Liver (tissue), 9 donors: ENCODE results near the gene CA14. TPM values are rescaled to one million over a fixed set of nuclear protein-coding genes. Genes with fewer than 3 reads are reported as not detected.

Experiments
- DNase-seq: peaks from one replicate; pipeline ENCODE4 v3.0.0-alpha.2; 2017; ENCODE audit warnings: low spot score
- H3K27ac ChIP-seq, 2 donors: one replicate each; pipeline ENCODE4 v1.7.0; 2013; ENCODE audit warnings: inconsistent platforms in 2 of 2, low read length in 2 of 2, control low read depth in 1 of 2, low read depth in 1 of 2, mild to moderate bottlenecking in 1 of 2
- H3K27me3 ChIP-seq, 4 donors: one replicate each; pipeline versions ENCODE4 v1.6.1 to v1.7.0; 2013; ENCODE audit warnings: low read length in 3 of 4, inconsistent platforms in 1 of 4, mild to moderate bottlenecking in 1 of 4, moderate library complexity in 1 of 4; ENCODE audit not compliant: control insufficient read depth in 4 of 4, insufficient read depth in 4 of 4
- H3K36me3 ChIP-seq, 4 donors: one replicate each; pipeline versions ENCODE4 v1.6.1 to v1.7.0; 2013; ENCODE audit warnings: low read length in 3 of 4, mild to moderate bottlenecking in 3 of 4, low read depth in 1 of 4, moderate library complexity in 1 of 4; ENCODE audit not compliant: control insufficient read depth in 4 of 4, insufficient read depth in 3 of 4
- H3K4me1 ChIP-seq, 4 donors: one replicate each; pipeline versions ENCODE4 v1.6.1 to v1.7.0; 2013; ENCODE audit warnings: low read length in 3 of 4, mild to moderate bottlenecking in 3 of 4, moderate library complexity in 1 of 4; ENCODE audit not compliant: control insufficient read depth in 4 of 4, insufficient read depth in 4 of 4
- H3K4me3 ChIP-seq, 3 donors: one replicate each; pipeline versions ENCODE4 v1.6.1 to v1.7.0; 2013; ENCODE audit warnings: low read length in 3 of 3, control low read depth in 1 of 3, low read depth in 1 of 3, mild to moderate bottlenecking in 1 of 3
- H3K9ac ChIP-seq, 2 donors: one replicate each; pipeline ENCODE4 v1.7.0; 2013; ENCODE audit warnings: low read length in 2 of 2, mild to moderate bottlenecking in 2 of 2, moderate library complexity in 2 of 2, control low read depth in 1 of 2, low read depth in 1 of 2
- H3K9me3 ChIP-seq, 4 donors: one replicate each; pipeline versions ENCODE4 v1.6.1 to v1.7.0; 2013; ENCODE audit warnings: low read length in 3 of 4; ENCODE audit not compliant: control insufficient read depth in 4 of 4
- EGR1 ChIP-seq, 2 donors: IDR thresholded peaks; 2 replicates each; pipeline ENCODE4 v1.6.1; 2016 to 2018; ENCODE audit warnings: antibody characterized with exemption in 2 of 2, low read depth in 2 of 2
- FOXA1 ChIP-seq: IDR thresholded peaks from 2 replicates; pipeline ENCODE4 v1.6.1; 2016; ENCODE audit warnings: antibody characterized with exemption
- FOXA2 ChIP-seq: IDR thresholded peaks from 2 replicates; pipeline ENCODE4 v1.6.1; 2016; ENCODE audit warnings: antibody characterized with exemption
- GABPA ChIP-seq, 2 donors: IDR thresholded peaks in 1 of 2; conservative IDR thresholded peaks in 1 of 2; 2 replicates each; pipeline ENCODE4 v1.6.1; 2016; ENCODE audit warnings: antibody characterized with exemption in 2 of 2, mild to moderate bottlenecking in 1 of 2, moderate library complexity in 1 of 2
- HNF4G ChIP-seq: IDR thresholded peaks from 2 replicates; pipeline ENCODE4 v1.6.1; 2016; ENCODE audit warnings: antibody characterized with exemption
- RAD21 ChIP-seq, 2 donors: IDR thresholded peaks; 2 replicates each; pipeline ENCODE4 v1.6.1; 2016; ENCODE audit warnings: antibody characterized with exemption in 2 of 2, mild to moderate bottlenecking in 2 of 2
- RXRA ChIP-seq, 2 donors: IDR thresholded peaks; 2 replicates each; pipeline ENCODE4 v1.6.1; 2017 to 2018; ENCODE audit warnings: antibody characterized with exemption in 2 of 2, mild to moderate bottlenecking in 1 of 2
- SP1 ChIP-seq: IDR thresholded peaks from 2 replicates; pipeline ENCODE4 v1.6.1; 2018; ENCODE audit warnings: antibody characterized with exemption, mild to moderate bottlenecking
- TAF1 ChIP-seq: conservative IDR thresholded peaks from 2 replicates; pipeline ENCODE4 v1.6.1; 2016; ENCODE audit warnings: antibody characterized with exemption, mild to moderate bottlenecking
- YY1 ChIP-seq: IDR thresholded peaks from 2 replicates; pipeline ENCODE4 v1.6.1; 2016; ENCODE audit warnings: antibody characterized with exemption, mild to moderate bottlenecking
- WGBS: extraction: QIAGEN DNeasy Blood & Tissue Kit; methylation state at CpG from one replicate; pipeline ENCODE4 v1.1.7; 2013; 5-methylcytosine and 5-hydroxymethylcytosine counted together
- polyA plus RNA-seq, 2 donors: library from polyadenylated mRNA; stranded (reverse) in 1 of 2; unstranded in 1 of 2; fragments of 200-250 nt in 1 of 2; fragments of >200 nt in 1 of 2; fragmentation: Nextera tagmentation in 1 of 2; extraction: Ambion mirVana in 1 of 2; gene quantifications; one replicate each; pipeline versions ENCODE4 v1.2.1 to v1.2.3, GENCODE V29; 2013 to 2015
- total RNA-seq, 2 donors: library from RNA; depleted of rRNA; stranded (reverse); fragments of >200 nt; gene quantifications; one replicate each; pipeline ENCODE4 v1.2.3, GENCODE V29; 2014
- TF ChIP-seq, protein P1 (sequence below): IDR thresholded peaks from 2 replicates; pipeline ENCODE4 v1.6.1; 2016; ENCODE audit warnings: antibody characterized with exemption
- TF ChIP-seq, protein P2 (sequence below): IDR thresholded peaks from 2 replicates; pipeline ENCODE4 v1.6.1; 2016; ENCODE audit warnings: antibody characterized with exemption
- TF ChIP-seq, protein P3 (sequence below): IDR thresholded peaks from 2 replicates; pipeline ENCODE4 v1.6.1; 2016; ENCODE audit warnings: antibody characterized with exemption, mild to moderate bottlenecking
- TF ChIP-seq, protein P4 (sequence below): fragments of 150-350 bp; IDR thresholded peaks from 2 replicates; pipeline ENCODE4 v1.5.1; 2017; ENCODE audit warnings: improper control_type of control experiment, low read depth, low read length; ENCODE audit not compliant: missing input control
- TF ChIP-seq, protein P5 (sequence below): IDR thresholded peaks from 2 replicates; pipeline ENCODE4 v1.6.1; 2016; ENCODE audit warnings: antibody characterized with exemption
- donor health status: healthy.
- donor health status: healthy.
- donor health status: healthy.
- donor health status: healthy.
- donor health status: healthy.

The CA14 gene
- total and polyA plus RNA-seq, 4 donors = 0.22 to 2.7 (median 1.2) TPM

DNA sequence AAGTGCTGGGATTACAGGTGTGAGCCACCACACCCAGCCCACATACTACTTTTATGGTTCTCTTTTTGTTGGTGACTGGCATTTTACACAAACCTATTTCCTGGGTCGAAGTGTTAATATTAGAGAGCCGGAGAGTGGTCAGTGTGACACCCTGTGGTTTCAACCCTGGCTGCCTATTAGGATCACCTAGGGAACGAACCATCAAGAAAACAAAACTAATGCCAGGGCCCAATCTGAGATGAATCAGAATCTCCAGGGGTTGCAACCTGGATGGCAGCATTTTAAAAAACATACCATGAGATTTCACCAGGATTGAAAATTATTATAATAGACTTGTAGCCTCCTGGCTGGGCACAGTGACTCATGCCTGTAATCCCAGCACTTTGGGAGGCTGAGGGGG is 42.1 kb downstream of the CA14 start (continued):
- TF ChIP-seq, protein P1, sequence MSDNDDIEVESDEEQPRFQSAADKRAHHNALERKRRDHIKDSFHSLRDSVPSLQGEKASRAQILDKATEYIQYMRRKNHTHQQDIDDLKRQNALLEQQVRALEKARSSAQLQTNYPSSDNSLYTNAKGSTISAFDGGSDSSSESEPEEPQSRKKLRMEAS = no peak
- TF ChIP-seq RXRA (IDR thresholded peaks at IDR 0.05) = no peak

DNA sequence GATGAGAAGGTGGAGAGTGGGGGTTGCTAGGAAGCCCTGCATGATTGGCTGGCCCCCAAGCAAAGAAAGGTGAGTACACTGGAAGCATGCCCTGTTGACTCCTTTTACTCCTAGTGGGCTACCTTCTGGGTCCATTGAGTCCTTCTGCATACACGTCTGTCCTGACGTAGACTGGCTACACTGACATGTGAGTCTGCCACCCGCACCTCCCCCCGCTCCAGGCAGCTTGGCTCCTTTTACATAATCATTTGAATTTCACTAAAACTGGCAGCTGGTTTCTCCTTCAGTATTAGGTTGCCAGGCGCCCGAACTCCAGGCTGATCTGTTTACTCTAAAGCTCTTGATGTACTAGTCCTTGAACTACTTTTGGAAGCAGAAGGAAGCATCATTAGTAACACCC is 44.8 kb downstream of the CA14 start:
- Histone ChIP-seq H3K27me3 (no peaks in the 10 kb centered on the region), H3K4me1 (no peaks in the 10 kb centered on the region), H3K4me3 (no peak overlapping the region), H3K27ac (no peak overlapping the region), H3K36me3 (peaks cover 3 to 22% (median 14%) of the 10 kb centered on the region in 4 donors), H3K9ac (no peak overlapping the region), H3K9me3 (no peaks in the 10 kb centered on the region)
- no peak for DNase-seq
- TF ChIP-seq FOXA1 = no peak
- TF ChIP-seq, protein P2, sequence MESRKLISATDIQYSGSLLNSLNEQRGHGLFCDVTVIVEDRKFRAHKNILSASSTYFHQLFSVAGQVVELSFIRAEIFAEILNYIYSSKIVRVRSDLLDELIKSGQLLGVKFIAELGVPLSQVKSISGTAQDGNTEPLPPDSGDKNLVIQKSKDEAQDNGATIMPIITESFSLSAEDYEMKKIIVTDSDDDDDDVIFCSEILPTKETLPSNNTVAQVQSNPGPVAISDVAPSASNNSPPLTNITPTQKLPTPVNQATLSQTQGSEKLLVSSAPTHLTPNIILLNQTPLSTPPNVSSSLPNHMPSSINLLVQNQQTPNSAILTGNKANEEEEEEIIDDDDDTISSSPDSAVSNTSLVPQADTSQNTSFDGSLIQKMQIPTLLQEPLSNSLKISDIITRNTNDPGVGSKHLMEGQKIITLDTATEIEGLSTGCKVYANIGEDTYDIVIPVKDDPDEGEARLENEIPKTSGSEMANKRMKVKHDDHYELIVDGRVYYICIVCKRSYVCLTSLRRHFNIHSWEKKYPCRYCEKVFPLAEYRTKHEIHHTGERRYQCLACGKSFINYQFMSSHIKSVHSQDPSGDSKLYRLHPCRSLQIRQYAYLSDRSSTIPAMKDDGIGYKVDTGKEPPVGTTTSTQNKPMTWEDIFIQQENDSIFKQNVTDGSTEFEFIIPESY = no peak
- no peak for TF ChIP-seq FOXA2
- no peak for TF ChIP-seq YY1
- TF ChIP-seq GABPA (IDR thresholded peaks at IDR 0.05 in 1 of 2, conservative IDR thresholded peaks at IDR 0.05 in 1 of 2) = no peak
- TF ChIP-seq, protein P3, sequence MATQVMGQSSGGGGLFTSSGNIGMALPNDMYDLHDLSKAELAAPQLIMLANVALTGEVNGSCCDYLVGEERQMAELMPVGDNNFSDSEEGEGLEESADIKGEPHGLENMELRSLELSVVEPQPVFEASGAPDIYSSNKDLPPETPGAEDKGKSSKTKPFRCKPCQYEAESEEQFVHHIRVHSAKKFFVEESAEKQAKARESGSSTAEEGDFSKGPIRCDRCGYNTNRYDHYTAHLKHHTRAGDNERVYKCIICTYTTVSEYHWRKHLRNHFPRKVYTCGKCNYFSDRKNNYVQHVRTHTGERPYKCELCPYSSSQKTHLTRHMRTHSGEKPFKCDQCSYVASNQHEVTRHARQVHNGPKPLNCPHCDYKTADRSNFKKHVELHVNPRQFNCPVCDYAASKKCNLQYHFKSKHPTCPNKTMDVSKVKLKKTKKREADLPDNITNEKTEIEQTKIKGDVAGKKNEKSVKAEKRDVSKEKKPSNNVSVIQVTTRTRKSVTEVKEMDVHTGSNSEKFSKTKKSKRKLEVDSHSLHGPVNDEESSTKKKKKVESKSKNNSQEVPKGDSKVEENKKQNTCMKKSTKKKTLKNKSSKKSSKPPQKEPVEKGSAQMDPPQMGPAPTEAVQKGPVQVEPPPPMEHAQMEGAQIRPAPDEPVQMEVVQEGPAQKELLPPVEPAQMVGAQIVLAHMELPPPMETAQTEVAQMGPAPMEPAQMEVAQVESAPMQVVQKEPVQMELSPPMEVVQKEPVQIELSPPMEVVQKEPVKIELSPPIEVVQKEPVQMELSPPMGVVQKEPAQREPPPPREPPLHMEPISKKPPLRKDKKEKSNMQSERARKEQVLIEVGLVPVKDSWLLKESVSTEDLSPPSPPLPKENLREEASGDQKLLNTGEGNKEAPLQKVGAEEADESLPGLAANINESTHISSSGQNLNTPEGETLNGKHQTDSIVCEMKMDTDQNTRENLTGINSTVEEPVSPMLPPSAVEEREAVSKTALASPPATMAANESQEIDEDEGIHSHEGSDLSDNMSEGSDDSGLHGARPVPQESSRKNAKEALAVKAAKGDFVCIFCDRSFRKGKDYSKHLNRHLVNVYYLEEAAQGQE = no peak
- TF ChIP-seq, protein P4, sequence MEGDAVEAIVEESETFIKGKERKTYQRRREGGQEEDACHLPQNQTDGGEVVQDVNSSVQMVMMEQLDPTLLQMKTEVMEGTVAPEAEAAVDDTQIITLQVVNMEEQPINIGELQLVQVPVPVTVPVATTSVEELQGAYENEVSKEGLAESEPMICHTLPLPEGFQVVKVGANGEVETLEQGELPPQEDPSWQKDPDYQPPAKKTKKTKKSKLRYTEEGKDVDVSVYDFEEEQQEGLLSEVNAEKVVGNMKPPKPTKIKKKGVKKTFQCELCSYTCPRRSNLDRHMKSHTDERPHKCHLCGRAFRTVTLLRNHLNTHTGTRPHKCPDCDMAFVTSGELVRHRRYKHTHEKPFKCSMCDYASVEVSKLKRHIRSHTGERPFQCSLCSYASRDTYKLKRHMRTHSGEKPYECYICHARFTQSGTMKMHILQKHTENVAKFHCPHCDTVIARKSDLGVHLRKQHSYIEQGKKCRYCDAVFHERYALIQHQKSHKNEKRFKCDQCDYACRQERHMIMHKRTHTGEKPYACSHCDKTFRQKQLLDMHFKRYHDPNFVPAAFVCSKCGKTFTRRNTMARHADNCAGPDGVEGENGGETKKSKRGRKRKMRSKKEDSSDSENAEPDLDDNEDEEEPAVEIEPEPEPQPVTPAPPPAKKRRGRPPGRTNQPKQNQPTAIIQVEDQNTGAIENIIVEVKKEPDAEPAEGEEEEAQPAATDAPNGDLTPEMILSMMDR = no peak
- no peak for TF ChIP-seq EGR1 (IDR thresholded peaks at IDR 0.05; ENCODE audit: low read depth in 2 of 2)
- no peak for TF ChIP-seq RXRA (IDR thresholded peaks at IDR 0.05)
- no peak for TF ChIP-seq RAD21 (IDR thresholded peaks at IDR 0.05)
- no peak for TF ChIP-seq SP1
- no peak for TF ChIP-seq TAF1
- TF ChIP-seq HNF4G = no peak
- TF ChIP-seq, protein P1 = no peak
- TF ChIP-seq, protein P5, sequence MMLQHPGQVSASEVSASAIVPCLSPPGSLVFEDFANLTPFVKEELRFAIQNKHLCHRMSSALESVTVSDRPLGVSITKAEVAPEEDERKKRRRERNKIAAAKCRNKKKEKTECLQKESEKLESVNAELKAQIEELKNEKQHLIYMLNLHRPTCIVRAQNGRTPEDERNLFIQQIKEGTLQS = no peak
- 90% methylated on average over 6 of the region's 6 CpGs for whole genome bisulfite sequencing
